H4 (cell line): Measurements from ENCODE around the gene LRRC2. TPM values are rescaled to one million over a fixed set of nuclear protein-coding genes. Genes with fewer than 3 reads are reported as not detected.
"Not testable (repeated sequence)": the region's sequence is repeated elsewhere in the genome, so short reads cannot be mapped to it uniquely, and the experiment has no call there.

Experiments
- DNase-seq: peaks from one replicate; pipeline ENCODE4 v3.0.0-alpha.2; 2015; ENCODE audit warnings: low spot score
- total RNA-seq: library from RNA; depleted of rRNA; stranded (reverse); fragments of >200 nt; shearing (Covaris generic); gene quantifications from 2 replicates; pipeline ENCODE4 v1.2.3, GENCODE V29; 2014

Gene LRRC2
- total RNA-seq, 1 experiment from 2014 or later, result 0.04 TPM

DNA sequence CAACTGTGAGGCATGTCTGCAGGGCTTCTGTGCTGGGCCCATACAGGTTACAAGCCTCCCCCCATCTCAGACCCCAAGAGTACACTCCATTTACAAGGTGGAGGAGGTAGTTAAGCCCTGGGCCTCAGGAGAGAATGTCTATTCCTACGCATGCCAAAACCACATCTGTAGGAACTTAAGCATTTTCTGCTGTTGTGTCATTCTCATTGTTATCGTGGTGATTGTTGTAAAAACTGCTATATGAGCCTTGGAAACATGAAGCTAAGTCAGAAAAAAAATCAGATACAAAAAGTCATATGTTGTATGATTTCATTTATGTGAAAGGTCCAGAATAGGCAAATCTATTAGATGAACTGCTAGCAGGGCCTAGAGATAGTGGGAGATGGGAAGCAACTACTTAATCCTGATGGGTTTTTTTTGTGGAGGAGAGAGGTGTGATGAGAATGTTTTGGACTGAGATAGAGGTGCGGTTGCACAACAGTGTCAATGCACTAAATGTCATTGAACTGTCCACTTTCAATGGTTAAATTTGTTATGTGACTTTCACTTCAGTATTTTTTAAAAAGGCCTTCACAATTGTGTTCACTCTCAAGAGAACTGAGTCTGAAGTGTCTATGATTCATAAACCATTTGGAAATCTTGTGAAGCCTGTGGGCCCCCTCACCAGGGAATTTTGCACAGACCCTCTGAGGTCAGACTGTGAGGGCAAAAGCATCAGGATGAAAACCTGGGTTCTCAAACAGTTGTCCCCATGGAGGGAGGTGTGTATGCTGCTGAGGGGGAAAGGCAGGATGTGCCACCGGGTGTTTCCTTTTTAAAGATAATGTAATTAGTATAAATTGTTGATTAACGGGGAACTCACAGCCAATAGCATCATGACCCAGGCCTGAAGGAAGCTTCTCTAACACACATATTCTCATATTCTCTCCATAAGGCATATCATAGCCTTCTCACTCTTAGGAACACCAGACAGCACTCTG, 65.2 kb downstream of the LRRC2 start:
- no peak for DNase-seq

DNA sequence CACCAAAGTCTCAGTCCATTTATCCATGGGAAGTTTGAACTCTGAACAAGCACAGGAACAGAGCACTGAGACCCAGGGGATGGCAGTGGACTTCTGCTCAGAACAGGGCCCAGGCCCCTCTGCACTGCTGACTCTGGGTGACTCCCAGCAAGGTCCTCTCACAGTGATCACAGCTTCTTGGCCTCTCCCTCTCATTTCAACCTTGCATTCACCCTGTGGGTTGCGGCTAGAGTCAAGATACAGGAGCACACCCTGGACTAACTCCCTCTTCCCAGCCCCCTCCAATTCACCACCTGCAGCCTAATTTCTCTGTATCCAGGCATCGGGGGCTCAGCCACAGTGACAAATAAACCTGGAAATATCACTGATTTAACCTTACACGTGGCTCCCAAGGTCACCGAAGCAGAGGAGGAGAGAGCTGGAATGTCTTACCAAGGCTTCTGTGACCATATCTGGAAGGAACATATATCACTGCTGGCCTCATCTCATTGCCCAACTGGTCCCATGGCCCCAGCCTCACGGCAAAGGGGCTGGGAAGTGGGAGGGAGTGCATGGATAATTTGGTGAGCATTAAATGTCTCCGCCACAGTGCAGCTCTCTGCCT, 67.1 kb downstream of the LRRC2 start:
- DNase-seq, result no peak

DNA sequence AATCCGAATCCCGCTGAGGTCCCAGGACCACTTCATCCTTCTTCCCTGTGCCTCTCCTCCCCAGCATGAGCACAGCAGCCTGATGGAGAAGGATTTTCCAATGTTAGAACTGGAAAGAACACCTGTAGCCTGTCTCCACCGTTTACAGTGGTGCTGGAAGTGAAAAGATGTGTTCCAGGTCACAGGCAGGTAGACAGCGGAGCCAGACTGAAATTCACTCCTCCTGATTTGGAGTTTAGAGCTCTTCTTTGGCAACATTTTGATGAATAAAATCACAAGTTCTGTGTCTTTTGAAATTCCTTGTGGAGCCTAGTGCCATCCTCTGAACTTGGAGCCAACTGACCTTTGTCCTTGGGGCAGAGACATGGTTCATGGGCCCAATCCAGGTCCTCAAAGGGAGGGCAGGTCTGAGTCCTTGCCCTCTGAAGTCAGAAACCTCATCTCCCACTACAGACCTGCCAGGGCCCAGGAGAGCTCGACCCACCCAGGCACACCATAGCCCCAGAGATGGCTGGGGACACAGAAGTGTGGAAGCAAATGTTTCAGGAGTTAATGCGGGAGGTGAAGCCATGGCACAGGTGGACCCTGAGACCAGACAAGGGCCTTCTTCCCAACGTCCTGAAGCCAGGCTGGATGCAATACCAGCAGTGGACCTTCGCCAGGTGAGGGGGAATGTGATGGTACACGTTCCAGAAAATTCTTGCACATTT, 68.4 kb downstream of the LRRC2 start, which contains the start of gene RTP3:
Gene RTP3 (plus strand): TSS at position 421 of the 710 bp plus-strand sequence. CDS start 87 bp downstream, at position 508.
- DNase-seq, result no peak

DNA sequence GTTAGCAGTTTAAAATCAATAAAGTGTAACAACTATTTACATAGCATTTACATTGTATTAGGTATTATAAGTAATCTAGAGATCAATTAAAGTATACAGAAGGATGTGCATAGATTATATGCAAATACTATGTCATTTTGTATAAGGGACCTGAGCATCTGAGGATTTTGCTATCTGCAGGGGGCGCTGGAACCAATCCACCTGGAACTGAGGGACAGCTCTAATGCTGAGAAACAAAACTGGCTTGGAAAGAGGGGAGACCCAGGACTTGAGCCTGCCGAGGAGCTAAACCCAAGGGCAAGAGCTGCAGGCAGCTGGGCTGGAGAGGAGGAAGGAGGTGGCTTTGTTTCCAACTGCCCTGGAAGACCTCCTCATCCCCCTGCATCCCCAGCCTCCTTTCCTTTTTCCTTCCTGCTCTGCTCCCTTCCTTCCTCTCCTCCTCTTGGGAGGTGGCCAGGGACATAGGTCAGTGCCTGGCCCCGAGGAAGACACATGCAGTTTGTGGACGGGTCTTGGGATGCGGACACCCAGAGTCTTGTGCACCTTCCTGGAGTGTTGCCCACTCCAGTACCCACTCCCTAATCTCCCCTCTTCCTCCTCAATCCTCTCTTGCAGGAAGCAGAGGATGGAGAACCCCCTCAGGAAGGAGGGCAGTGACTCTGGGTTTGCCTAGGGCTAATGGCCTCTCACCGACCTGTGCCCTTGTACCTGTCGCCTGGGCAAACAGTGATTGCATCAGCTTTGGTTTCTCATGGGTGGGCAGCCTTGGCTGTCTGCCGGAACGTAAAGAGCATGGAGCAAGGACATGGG, 69.2 kb downstream of the LRRC2 start:
- peak; percentile 30 for DNase-seq

DNA sequence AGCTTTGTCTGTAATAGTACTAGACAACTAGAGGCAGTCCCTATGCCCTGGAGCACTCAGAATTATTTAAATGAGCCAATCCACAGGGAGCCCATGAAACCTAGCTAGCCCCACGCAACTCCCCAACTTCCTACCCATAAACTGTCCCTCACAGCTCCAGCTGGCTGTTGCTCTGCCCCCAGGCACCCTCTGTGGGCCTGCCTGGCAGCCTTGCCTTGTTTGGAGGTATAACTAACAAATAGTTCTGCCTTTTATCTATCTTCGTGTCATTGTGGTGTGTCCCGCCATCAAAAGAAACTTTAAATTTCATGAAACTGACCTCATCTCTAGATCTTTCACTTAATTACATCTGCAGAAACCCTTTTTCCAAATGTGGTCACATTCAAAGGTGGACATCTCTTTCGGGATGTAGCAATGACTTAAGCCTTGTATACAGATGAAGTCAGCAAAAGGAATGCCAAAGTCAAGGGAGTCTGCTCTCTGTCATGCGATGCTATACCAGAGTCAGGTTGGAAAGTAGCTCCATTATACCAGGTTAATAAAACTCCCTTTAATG, 70.1 kb downstream of the LRRC2 start:
- peak; percentile 91 for DNase-seq

DNA sequence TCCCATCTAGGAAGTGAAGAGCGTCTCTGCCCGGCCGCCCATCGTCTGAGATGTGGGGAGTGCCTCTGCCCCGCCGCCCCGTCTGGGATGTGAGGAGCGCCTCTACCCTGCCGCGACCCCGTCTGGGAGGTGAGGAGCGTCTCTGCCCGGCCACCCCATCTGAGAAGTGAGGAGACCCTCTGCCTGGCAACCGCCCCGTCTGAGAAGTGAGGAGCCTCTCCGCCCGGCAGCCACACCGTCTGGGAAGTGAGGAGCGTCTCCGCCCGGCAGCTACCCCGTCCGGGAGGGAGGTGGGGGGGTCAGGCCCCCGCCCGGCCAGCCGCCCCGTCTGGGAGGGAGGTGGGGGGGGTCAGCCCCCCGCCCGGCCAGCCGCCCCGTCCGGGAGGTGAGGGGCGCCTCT, 71.6 kb downstream of the LRRC2 start:
- not testable (repeated sequence) for DNase-seq

DNA sequence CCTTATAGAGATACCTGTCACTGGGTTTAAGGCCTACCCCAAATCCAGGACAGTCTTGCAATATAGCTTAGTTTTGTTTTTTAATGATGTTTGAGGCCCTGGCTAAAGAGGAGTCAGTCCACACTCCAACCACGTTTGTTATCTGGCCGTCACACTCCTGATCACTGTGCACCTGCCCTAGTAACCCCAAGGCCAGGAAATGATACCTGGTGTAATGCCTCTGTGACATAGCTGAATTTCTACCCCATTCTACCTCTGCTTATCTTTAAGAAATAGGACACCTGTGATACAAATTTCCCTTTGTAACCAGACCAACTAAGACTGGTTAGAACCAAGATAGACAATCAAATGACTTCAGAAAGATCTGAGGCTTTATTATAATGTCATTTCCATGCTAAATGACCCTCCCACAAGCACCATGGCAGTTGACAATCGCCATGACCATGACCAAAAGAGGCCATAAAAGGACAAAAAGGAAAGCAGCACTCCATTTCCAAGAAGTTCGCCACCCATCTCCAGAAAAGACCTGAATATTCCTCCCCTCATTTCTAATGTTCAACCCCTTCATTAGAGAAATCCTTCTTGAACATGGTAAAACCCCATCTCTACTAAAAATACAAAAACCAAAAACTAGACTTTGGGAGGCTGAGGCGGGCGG, 73.1 kb downstream of the LRRC2 start:
- DNase-seq, result no peak

DNA sequence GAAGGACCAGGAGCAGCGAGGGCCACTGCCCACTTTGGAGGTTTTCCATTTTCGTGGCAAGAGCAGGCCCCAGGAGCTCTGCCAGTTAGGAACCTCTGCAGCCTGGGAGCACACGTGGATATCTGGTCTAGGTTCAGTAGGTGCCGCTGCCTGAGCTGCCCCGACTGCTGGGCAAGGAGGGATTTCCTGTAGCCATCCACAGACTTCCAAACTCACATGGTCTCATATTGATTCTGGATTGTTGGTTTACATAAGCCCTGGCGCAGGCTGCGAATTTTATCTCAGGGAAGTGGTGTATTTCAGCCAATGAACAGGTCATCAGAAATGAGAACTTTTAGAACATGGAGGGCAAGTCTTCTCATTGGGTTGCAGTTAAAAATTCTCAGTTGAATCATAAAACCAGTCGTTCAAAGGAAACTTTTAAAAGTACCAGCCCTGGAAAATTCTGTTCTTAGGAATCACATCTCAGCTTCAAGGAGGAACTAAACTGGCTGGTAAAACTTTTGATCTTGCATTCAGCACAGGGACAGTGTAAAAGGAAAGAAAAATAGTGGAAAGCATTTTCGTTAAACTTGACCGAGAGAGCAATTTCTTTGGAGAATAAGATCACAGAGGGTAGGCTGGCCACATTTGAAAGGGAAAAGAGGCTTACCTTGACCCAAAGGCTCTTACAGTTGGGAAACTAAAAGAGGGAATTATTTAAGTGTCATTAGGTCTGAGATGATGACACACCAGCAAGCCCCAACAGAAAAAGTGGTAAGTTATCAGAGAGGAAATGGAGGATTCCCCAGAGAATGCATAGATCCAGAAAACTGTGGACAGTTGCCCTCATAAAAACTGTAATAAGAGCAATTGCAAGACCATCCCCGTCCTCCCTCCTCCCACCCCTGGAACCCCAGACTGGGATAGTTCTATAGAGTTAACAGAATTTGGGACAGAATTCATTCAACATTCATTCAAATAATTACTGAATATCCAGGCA, 74.7 kb downstream of the LRRC2 start:
- peak; percentile 37 for DNase-seq

DNA sequence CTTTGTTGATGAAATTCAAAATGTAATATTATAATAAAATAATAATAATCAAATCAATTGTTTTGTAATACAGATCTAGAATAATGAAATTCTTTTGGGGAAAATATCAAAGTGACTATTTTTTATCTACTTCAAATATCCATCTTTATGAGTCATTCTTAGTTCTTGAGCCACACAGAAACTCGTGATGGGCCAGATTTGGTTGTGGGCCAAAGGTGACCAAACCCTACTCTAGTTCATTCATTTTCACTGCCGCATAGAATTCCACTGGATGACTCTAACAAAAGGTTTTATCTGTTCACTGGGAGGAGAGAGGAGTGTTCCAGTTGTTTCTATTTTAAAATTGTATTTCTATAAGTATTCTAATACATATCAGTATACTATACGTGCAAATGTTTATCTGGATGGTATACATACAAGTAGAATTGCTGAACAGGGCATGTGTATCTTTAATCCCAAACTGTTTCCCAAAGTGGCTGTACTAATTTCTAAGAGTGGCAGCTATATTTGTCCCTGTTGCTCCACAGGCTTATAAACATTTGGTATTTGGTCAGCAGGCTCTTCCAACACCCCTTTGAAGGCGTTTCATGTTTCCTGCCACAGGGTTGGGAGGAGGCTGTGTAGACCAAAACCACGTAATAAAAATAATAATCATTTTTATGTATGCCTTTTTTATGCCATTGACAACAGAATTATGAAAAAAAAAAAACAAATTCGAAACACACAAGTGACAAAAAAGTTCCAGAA, 75.6 kb downstream of the LRRC2 start:
- no peak for DNase-seq

DNA sequence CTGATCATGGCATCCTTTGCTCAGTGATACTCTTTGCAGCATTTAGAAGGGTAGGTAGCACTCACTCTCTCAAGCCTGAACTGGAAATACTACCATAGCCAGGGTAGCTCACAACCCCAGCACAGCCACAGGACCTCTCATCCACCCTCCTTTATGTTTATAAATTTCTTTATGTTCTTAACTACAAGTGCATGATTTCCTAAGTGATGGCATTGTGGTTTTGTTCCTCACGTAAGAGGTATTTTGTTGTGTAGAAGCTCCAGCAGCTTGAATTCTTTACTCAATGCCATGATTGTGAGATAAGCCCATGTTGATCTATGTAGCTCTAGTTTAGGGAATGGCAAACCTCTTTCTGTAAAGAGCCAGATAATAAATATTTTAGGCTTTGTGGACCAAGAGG, 76.2 kb downstream of the LRRC2 start:
- DNase-seq, result peak; percentile 57

DNA sequence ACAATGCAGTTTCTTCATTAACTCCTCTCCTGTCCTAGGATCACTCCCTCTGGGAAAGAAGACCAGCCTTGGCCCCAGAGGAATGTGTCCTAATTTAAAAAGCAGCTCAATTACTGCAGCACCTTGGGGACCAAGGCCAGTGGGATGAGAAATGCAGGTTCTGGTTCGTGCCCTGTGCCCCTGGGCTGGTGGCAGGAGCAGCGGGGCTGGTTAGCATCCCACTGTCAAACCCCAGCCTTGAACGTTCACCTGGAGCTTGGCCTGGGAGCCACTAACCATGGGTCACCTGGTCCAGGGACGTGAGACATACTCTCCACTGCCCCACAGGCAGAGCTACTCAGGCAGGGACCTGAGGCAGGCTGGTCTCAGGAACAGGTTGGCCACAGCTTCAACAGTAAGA, 76.7 kb downstream of the LRRC2 start:
- DNase-seq, result no peak

DNA sequence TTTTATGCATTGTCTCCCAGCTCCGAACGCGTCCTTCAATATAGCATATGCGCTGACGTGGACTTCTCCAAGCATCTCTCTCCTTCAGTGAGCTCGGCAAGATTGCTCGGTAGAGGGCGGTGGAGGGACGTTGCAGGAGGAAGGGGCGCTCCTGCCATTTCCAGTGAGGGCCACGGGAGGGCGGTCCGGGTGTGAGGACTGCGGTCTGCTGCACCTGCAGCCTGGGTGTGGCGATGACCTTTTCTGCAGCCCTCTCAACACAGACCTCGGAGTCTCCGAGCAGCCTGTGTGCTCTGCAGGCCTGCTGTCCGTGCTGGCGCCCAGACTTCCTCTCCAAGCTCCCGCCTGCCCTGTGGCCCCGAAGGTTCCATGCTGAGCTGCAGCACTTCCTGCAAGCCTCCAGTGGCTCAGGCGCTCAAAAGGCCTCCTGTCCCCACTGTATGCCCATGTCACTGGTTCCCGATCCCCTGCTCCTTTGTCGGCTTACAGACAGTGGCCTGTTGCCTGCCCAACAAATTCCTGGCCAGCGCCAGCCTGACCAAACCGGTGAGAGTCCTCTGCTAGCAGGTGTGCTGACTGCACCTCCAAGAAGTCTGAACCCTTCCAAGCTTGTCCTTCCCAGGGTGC, 77.3 kb downstream of the LRRC2 start:
- DNase-seq, result peak; percentile 66

DNA sequence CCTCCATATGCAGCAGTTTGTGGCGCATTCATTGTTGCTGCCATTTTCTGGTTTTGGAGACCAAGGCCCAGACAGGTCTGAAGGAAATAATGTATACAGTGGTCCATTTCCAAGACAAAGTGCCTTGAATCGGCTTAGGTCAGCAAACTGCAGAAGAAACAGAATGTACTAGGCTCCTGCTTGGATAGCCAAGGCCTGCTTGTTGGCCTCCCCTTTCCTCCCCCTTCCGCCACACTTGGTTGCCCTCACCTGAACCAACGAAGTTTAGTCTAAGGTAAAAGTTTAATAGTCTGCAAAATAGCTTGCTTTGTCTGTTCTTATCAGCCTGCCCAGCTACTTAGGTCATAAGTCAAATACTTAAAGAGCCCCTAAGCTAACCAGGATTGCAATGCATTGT, 80.3 kb downstream of the LRRC2 start:
- no peak for DNase-seq

DNA sequence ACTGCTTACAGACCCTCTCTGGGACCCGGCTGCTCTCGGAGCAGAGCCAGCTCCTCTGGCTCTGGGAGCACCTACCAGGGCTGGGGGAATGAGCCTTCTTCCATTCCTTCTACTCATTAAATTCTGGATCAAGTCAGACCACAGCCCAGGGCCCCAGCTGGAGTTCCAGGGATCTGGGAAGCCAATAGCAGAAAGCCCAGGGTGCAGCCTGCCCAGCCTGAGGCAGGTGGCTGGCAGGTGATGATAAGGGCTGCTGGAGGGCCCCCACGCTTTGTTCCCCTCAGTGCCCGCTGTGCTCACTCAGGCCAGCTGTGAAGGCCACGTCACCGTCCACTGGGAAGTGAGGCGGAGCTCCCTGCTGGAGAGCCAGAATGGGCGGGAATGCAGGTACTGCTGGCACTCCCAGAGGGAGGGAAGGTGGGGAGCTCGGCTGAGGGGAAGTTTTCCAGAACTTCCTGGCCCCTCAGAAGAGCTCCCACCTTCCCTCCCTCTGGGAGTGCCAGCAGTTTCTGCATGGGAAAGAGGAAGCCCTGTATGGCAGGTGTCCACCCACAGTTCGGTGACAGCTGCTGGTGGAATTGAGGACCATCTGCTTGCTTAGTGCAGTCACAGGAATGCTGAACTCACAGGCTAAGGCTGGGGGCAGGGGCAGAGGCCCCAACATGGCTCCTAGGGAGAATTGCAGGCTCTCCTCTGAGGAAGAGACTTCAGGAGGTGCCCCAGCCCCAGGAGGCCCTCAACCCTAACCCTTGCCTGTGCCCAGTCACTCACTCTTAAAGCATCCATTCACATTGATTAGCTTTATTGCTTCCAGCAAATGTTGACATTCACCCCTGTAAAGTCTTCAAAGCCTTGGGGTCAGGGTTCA, 81.0 kb downstream of the LRRC2 start:
- no peak for DNase-seq

DNA sequence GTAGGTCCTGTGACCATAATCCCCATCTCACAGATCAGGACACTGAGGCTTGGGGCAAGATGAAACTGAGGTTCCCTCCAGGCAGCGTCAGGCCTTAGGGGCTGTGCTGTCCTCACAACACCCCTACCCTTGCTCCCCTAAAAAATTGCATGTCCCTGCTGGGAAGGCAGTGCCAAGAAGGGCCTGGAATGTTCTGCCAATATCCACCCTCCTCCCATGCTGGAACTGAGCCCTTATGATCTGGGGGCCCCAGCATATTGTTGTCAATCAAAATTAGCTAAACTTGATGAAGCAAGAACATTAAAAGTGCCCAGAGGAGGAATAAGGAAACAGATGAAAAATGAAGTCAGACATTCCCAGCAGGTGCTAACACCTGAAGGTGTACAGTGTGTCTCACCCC, 81.7 kb downstream of the LRRC2 start:
- no peak for DNase-seq

DNA sequence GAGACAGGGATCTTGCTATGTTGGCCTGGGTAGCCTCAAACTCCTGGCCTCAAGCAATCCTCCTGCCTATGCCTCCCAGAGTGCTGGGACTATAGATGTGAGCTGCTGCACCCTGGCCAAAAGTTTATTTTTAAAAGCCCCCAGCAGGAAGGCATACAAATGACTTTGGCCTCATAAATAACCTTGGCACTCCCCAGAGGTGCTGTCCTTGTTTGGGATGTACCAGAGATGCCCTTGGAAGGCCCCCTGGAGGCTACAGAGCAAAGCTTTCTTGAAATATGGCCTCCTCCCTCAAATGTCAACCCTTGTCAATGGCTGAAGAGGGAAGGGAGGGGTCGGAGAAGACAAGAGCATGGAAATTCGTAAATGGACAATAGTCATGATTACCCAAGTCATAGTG, 82.3 kb downstream of the LRRC2 start:
- no peak for DNase-seq

DNA sequence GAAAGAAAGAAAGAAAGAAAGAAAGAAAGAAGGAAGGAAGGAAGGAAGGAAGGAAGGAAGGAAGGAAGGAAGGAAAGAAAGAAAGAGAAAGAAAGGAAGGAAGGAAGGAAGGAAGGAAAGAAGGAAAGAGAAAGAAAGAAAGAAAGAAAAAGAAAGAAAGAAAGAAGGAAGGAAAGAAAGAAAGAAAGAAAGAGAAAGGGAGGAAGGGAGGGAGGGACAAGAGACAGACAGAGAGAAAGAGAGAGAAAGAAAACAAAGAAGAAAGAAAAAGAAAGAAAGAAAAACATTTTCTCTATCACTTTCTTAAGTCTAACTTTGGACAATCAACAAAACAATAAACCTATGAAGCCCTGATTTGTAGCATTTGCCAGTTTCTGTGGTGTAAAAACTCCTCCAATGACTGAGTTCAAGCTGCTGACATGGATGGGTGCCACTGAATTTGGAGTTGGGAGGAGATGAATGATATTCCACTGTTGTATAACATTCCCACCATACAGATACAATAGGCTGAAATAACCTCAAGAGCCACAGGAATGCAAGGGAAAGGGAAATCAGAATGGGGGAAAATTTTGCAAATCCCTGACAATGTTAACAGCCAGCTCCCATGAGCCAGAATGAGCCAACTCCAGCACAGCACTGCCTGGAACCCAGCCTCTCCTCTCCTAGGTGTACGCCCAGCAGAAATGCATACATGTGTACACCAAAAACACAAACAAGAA, 83.3 kb downstream of the LRRC2 start:
- DNase-seq, result peak; percentile 41
